Mucosa of rectum (tissue), 2 donors: ENCODE data around the gene TIMP1.

Source experiments
- H3K27ac ChIP-seq, 2 donors: one replicate each; pipeline ENCODE4 v1.7.0; 2013; ENCODE audit warnings: inconsistent platforms in 2 of 2, low read depth in 2 of 2, low read length in 2 of 2
- H3K27me3 ChIP-seq, 2 donors: one replicate each; pipeline ENCODE4 v1.7.0; 2013; ENCODE audit warnings: low read length in 2 of 2; ENCODE audit not compliant: control insufficient read depth in 2 of 2, insufficient read depth in 2 of 2
- H3K36me3 ChIP-seq, 2 donors: one replicate each; pipeline ENCODE4 v1.7.0; 2013; ENCODE audit warnings: low read length in 2 of 2; ENCODE audit not compliant: control insufficient read depth in 2 of 2, insufficient read depth in 2 of 2
- H3K4me1 ChIP-seq, 2 donors: one replicate each; pipeline ENCODE4 v1.7.0; 2013; ENCODE audit warnings: low read length in 2 of 2, mild to moderate bottlenecking in 1 of 2; ENCODE audit not compliant: control insufficient read depth in 2 of 2, insufficient read depth in 2 of 2
- H3K4me3 ChIP-seq, 2 donors: one replicate each; pipeline ENCODE4 v1.7.0; 2013; ENCODE audit warnings: low read length in 2 of 2
- H3K9ac ChIP-seq, 2 donors: one replicate each; pipeline ENCODE4 v1.7.0; 2013; ENCODE audit warnings: low read length in 2 of 2, low read depth in 1 of 2, mild to moderate bottlenecking in 1 of 2
- H3K9me3 ChIP-seq, 2 donors: one replicate each; pipeline ENCODE4 v1.7.0; 2013; ENCODE audit warnings: low read length in 2 of 2; ENCODE audit not compliant: control insufficient read depth in 2 of 2
- donor health status: healthy.
- donor health status: Normal muscosa, but diverticular disease.

TIMP1 gene

GRCh38 chrX:47562615-47563243, 19.5 kb upstream of the TIMP1 start:
- Histone ChIP-seq H3K36me3 (peaks cover 30 to 36% of the 10 kb centered on the region in 2 donors), H3K9ac (no peak overlapping the region), H3K27ac (no peak overlapping the region)

GRCh38 chrX:47563801-47564315, 18.4 kb upstream of the TIMP1 start:
- no peak overlapping the region for H3K4me3 ChIP-seq
- no peaks in the 10 kb centered on the region for H3K27me3 ChIP-seq
- H3K27ac ChIP-seq: no peak overlapping the region
- peaks cover 40 to 42% of the 10 kb centered on the region in 2 donors for H3K36me3 ChIP-seq
- no peak overlapping the region for H3K9ac ChIP-seq
- H3K4me1 ChIP-seq: peaks cover 7 to 8% of the 10 kb centered on the region in 2 donors
- H3K9me3 ChIP-seq: no peaks in the 10 kb centered on the region

More at GRCh38 chrX:47562615-47563243, 19.5 kb upstream of the TIMP1 start:
- no peaks in the 10 kb centered on the region for H3K27me3 ChIP-seq
- H3K9me3 ChIP-seq: no peaks in the 10 kb centered on the region
- H3K4me1 ChIP-seq: peaks cover 7 to 13% of the 10 kb centered on the region in 2 donors
- H3K4me3 ChIP-seq: no peak overlapping the region

GRCh38 chrX:47564438-47565085, 17.7 kb upstream of the TIMP1 start:
- H3K27ac ChIP-seq: no peak overlapping the region
- peaks cover 7 to 8% of the 10 kb centered on the region in 2 donors for H3K4me1 ChIP-seq
- H3K4me3 ChIP-seq: no peak overlapping the region
- peaks cover 40 to 45% of the 10 kb centered on the region in 2 donors for H3K36me3 ChIP-seq
- no peaks in the 10 kb centered on the region for H3K9me3 ChIP-seq
- no peak overlapping the region for H3K9ac ChIP-seq
- no peaks in the 10 kb centered on the region for H3K27me3 ChIP-seq

- Histone ChIP-seq H3K9me3 (no peaks in the 10 kb centered on the region), H3K27ac (no peak overlapping the region), H3K27me3 (no peaks in the 10 kb centered on the region), H3K36me3 (peaks cover 40 to 56% of the 10 kb centered on the region in 2 donors), H3K4me1 (peaks cover 2 to 7% of the 10 kb centered on the region in 2 donors), H3K4me3 (no peak overlapping the region), H3K9ac (no peak overlapping the region)
Observed at GRCh38 chrX:47566841-47567240, 15.4 kb upstream of the TIMP1 start.

- H3K27ac ChIP-seq: no peak overlapping the region
- no peak overlapping the region for H3K4me3 ChIP-seq
- H3K9ac ChIP-seq: no peak overlapping the region
- H3K36me3 ChIP-seq: peaks cover 33 to 50% of the 10 kb centered on the region in 2 donors
- H3K4me1 ChIP-seq: no peaks in the 10 kb centered on the region
- H3K27me3 ChIP-seq: no peaks in the 10 kb centered on the region
- H3K9me3 ChIP-seq: no peaks in the 10 kb centered on the region
Observed at GRCh38 chrX:47568656-47569295, 13.5 kb upstream of the TIMP1 start.

GRCh38 chrX:47570794-47571193, 11.4 kb upstream of the TIMP1 start:
- Histone ChIP-seq H3K27ac (no peak overlapping the region), H3K4me1 (no peaks in the 10 kb centered on the region), H3K36me3 (peaks cover 22 to 35% of the 10 kb centered on the region in 2 donors), H3K4me3 (no peak overlapping the region), H3K9ac (no peak overlapping the region), H3K27me3 (no peaks in the 10 kb centered on the region), H3K9me3 (no peaks in the 10 kb centered on the region)

- Histone ChIP-seq H3K27me3 (no peaks in the 10 kb centered on the region), H3K9me3 (no peaks in the 10 kb centered on the region), H3K27ac (no peak overlapping the region), H3K9ac (no peak overlapping the region), H3K4me3 (no peak overlapping the region), H3K4me1 (no peaks in the 10 kb centered on the region), H3K36me3 (peaks cover 21 to 32% of the 10 kb centered on the region in 2 donors)
Observed at GRCh38 chrX:47571215-47571614, 11.0 kb upstream of the TIMP1 start.

GRCh38 chrX:47571896-47572295, 10.3 kb upstream of the TIMP1 start:
- H3K9ac ChIP-seq: no peak overlapping the region
- peaks cover 16 to 26% of the 10 kb centered on the region in 2 donors for H3K36me3 ChIP-seq
- no peaks in the 10 kb centered on the region for H3K9me3 ChIP-seq
- no peak overlapping the region for H3K27ac ChIP-seq
- H3K27me3 ChIP-seq: no peaks in the 10 kb centered on the region
- H3K4me3 ChIP-seq: no peak overlapping the region
- H3K4me1 ChIP-seq: no peaks in the 10 kb centered on the region

- Histone ChIP-seq H3K9me3 (no peaks in the 10 kb centered on the region), H3K4me3 (no peak overlapping the region), H3K9ac (no peak overlapping the region), H3K27me3 (no peaks in the 10 kb centered on the region), H3K36me3 (peaks cover 9 to 21% of the 10 kb centered on the region in 2 donors), H3K27ac (peak overlapping the region; percentile 3 to 9), H3K4me1 (no peaks in the 10 kb centered on the region)
Observed at GRCh38 chrX:47572773-47573340, 9.4 kb upstream of the TIMP1 start.
